ENCODE results near the gene DYNC2H1.

DNA sequence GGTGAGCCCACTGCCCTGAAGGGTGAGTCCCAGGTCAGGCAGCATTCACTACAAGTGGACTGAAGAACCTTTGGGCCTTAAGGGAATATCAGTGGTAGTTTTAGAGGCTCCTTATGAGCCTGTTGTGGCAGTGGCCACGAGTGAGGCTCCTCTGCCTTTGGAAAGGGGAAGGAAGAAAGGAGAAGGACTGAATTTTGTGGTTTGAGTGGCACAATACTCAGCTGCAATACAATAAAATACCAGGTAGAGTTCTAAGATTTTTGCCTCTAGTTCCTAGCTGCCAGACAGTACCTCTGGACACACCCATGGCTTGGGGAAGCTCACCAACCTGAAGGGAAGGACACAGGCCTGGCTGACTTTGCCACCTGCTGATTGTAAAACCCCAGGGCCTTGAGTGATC is 260.9 kb downstream of the DYNC2H1 start:
- TF ChIP-seq, protein P1, sequence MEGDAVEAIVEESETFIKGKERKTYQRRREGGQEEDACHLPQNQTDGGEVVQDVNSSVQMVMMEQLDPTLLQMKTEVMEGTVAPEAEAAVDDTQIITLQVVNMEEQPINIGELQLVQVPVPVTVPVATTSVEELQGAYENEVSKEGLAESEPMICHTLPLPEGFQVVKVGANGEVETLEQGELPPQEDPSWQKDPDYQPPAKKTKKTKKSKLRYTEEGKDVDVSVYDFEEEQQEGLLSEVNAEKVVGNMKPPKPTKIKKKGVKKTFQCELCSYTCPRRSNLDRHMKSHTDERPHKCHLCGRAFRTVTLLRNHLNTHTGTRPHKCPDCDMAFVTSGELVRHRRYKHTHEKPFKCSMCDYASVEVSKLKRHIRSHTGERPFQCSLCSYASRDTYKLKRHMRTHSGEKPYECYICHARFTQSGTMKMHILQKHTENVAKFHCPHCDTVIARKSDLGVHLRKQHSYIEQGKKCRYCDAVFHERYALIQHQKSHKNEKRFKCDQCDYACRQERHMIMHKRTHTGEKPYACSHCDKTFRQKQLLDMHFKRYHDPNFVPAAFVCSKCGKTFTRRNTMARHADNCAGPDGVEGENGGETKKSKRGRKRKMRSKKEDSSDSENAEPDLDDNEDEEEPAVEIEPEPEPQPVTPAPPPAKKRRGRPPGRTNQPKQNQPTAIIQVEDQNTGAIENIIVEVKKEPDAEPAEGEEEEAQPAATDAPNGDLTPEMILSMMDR (IDR thresholded peaks at IDR 0.05) = no peak
- TF ChIP-seq POLR2A (IDR thresholded peaks at IDR 0.05) = no peak
